HK-2 (cell line): ENCODE measurements around the gene NEB.

Experiments used
- DNase-seq: peaks from one replicate; pipeline ENCODE4 v3.0.0-alpha.2; 2018; ENCODE audit not compliant: unreplicated experiment

NEB gene

DNA sequence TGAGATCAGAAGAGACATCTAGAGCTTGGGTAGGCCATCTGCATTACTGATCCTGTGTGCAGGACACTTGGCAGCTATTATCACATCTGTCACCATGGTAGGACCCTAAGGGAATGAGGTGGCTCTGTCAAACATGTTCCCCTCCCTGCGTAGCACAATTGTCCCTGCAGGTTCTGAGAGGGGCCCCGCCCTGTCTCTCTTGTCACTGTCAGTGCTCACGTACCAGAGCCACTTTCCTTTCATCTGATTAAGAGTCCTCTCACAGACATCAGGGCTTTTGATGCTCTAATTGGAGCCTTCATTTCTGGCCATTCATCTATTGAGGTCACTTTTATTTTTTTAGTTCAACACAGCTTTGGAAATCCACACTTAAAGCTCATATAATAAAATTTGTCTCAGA is 38.5 kb downstream of the NEB start:
- DNase-seq = no peak

DNA sequence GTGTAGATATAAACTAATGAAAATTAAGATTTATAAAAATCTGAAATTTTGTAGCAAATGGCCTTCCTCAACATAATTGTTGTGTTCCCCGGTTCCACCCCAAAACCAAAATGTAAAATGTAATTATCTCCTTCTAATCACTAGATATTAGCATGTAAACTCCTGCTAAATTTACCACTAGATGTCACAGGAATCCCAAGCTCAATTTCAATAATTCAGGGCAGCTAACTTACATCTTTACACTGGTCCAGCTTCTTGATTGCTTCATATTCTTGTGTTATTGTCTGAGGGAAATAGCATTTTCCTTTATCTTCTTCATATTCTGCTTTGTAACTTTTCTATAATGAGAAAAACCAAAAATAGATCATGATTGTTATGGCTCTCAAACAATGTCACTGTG is 42.6 kb downstream of the NEB start:
- no peak for DNase-seq

DNA sequence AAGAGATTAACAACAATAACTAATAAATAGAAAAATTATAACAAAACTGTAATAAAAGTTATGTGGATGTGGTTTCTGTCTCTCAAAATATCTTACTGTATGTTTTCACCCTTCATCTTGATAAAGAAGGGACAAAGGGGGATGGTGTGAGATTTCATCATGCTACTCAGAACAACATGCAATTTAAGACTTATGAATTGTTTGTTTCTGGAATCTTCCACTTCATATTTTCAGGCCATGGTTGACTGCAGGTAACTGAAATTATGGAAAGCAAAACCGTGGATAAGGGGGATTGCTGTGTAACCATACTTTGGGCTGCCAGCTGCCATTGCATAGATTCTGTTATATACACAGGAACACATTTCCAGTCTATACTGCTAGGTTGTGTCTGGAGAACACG is 45.6 kb downstream of the NEB start:
- DNase-seq = no peak

DNA sequence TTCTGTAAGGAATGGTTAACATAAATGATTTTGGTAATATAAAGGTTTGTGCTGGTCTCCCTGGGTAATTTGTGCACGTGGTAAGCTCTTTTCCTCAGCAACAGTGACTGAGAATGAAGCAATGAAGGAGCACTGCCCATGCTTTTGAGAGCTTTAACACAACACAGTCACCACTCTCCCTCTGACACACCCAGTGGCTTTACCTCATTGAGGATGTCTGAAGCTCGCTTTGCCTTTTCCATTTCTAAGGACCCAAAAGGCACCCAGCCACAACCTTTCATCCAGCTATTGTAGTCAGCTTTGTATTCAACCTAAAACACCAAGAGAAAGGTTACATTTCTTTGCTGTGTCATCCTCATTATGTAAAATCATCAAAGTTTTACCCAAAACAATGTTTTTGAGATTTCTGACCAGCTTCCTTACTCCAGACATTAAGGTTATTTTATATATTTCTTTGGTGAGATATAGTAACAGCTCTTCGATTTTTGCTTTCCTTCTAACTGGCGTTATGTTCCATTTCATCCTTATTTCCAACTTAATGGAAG is 51.7 kb downstream of the NEB start:
- DNase-seq = no peak

DNA sequence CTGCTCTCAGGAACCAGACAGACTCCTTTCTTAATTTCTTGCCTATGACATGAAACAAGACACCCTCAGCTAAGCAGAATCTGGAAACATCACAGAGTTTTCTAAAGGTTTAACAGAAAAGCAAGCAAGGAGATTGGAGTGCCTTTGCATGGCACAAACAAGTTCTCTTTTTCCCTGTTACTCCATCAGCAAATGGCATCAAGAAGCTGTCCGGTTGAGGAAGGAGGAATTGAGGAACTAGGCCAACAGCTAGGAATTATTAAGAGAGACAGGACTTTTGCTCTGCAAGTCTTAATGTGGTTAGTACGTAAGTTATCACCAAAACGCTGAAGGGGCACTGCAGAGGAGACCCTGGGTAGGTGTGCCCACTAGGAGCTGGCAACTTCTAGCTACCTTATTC is 53.2 kb downstream of the NEB start:
- no peak for DNase-seq

DNA sequence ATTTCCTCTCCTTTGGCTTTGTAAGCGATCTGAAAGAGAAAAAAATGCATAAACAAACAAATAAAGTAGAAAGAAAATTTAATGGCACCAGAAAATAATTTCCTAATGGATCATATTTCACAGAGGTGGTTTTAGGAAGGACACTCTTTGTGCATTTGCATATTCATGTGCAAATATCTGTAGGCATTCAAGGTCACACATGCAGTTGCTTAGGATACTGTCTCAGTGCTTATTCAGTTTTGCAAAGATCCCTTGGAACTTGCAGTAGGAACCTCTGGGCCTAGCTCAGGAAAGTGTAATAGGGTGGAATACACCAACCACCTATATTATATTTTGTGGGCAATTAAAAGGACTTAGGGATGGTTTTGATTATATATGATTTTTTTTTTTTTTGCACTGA is 54.3 kb downstream of the NEB start:
- no peak for DNase-seq

DNA sequence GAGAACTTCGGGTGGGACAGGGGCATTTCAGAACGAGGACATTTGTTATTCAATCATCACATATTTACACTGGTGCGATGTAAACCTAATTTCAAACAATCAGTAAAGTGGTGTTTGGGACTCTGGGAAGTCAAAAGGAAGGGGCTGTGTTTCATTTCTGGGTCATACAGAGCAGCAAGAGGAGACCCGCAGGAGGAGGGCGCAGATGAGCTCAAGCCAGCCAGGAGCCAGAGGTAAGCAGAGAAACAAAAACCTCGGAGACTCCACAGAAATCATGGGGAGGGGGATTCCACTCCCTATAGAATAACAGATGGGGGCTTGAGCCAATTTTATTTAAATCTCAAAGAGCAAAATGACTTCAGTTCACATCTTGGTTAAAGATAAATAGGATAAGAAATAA is 55.4 kb downstream of the NEB start:
- DNase-seq = no peak

DNA sequence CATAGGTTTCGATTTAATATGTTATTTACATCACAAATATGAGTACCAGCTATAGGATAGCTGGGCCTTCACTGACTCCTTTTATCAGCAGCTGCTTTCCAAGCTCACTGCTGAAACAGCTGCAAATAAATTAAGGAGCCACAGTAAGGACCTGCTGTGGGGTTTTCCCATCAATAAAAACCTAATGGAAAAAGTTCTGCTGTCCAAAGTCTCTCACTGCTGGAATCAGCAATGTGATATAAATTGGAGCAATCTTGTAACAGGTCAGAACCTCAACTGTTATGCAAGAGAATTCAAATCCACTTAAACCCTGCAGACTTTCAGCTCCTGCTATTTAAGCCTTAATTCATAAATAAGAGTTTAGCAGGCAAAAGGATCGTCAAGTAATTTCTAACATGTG is 61.3 kb downstream of the NEB start:
- no peak for DNase-seq

DNA sequence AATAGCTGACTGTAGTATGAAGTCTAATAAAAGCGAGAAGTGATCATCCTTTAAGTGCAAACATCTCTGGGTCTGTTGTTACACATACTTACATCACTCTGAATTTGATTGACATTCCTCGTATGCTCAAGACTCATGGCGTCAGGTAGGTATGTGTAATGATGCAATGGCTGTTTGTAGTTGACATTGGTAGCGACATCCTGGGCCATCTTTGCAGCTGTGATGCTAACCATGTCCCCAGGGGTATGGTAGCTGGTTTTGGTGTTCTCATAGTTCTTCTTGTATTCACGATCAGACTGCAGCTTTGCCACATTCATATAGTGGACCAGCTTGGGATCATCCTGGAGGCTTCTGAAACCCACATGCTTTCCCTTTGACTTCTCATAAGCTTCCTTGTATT is 62.0 kb downstream of the NEB start:
- no peak for DNase-seq

DNA sequence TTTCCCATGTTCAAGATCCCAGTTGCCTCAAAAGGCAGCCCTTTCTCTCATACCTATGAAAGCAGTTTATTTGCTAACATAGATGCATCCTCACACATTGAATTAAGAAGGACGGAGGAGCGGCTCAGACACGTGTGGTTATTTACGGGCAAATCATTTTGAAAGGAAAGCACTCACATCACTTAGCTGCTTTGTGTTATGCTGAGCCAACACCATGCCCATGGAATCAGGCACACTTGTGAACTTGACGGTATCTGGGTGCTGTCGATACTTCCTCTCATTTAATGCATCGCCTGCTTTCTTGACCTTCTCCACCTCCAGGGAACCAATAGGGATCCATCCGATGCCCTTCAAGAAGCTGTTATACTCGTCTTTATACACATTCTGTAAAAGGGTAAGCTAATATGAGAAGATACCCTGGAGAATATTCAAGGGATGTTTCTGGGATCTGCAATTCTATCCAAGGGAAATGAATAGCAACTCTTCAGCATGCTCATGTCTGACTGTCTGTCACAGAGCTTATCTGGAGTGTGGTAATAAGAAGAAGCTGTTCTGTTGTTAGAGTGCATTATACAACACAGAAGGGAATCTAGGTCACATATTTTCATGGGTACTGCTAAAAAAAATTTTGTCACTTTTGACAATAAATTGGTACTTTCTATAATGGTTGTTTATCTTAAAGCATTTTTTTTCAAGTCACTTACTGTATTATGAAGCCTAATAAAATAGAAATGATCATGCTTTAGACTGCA is 63.3 kb downstream of the NEB start:
- DNase-seq = no peak

DNA sequence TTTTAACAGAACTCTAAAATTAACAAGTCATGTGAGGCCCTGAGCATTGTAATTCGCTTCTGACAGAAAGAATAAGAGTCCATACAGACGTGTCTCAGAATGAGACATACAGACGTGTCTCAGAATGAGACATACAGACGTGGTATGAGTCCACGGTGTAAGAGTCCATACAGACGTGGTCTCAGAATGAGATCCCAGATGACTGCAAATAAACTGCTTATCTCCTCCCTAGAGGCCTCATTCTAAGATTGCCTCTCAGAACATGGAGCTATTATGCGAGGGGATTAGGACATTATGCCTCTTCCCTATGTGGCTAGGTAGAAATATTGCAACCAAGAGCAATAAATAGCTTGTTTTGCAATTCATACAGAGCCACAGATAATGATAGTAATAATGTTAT is 63.9 kb downstream of the NEB start:
- no peak for DNase-seq

DNA sequence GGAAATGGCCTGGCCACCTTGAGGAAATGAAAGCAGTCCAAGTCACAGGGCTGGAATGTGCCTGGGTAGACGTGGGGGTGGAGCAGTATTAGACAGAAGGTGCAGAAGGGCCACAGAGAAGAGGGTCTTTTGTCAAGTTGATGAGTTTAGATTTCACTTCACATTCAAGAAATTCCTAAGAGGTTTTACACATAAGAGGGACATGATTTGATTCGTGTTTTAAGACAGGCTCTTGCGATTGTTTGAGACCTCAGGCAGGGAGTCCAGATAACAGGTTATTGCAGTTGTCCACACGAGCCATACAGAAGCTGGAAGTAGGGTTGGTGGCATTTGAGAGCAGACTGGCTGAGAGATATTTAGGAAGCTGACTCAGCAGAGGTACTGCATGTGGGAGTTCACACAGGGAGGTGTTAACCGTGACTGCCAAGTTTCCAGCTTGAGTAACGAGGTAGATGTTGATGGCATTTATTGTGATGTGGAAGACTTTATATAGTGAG is 64.6 kb downstream of the NEB start:
- no peak for DNase-seq

DNA sequence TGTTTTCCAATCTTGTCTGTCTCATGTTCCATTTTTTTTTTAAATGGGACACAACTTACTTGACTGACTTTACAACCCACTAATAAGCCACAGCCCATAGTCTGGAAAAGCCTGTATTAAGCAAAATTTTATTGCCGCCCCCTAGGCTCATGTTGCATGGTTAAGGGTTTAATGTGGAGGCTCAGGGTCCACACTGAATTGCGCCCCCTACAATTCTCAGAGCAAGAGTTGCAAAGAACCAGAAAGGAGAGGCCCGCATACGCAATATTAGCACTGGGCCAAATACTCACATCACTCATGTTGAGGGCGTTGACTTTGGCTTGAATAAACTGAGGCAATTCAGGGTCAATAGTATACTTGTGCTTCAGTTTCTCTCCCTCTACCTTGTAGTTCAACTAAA is 65.5 kb downstream of the NEB start:
- DNase-seq = no peak

DNA sequence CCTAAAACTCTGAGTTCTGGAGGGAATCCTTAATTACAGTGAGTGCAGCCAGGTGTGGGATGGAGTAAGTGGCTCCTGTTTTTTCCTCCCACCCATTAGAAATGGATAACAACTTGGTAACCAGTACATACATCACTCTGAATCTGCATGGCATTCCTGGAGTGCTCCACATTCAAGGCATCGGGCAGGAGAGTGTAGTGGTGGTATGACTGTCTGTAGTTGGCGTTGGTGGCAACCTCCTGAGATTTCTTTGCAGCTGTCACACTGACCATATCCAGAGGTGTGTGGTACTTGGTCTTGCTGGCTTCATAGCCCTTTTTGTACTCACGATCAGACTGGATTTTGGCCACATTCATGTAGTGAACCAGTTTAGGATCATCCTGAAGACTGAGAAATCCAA is 68.3 kb downstream of the NEB start:
- no peak for DNase-seq

DNA sequence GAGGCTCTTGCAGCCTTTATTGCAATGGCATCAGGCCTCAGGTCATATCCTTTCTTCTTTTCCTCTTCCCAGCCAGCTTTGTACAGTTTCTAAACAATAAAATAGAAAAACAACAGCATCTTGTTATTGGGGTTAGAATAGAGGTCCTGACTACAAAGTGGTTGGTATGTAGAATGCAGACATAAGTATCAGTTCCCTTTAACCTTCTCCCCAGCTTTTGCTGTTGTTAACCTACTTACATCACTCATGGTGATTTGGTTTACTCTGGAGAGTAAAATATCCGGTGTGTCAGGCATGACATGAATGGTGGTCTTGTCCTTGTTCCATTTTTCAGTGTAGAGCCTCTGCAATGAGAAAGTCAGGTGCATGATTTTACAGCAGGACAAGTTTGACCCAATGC is 69.8 kb downstream of the NEB start:
- no peak for DNase-seq

DNA sequence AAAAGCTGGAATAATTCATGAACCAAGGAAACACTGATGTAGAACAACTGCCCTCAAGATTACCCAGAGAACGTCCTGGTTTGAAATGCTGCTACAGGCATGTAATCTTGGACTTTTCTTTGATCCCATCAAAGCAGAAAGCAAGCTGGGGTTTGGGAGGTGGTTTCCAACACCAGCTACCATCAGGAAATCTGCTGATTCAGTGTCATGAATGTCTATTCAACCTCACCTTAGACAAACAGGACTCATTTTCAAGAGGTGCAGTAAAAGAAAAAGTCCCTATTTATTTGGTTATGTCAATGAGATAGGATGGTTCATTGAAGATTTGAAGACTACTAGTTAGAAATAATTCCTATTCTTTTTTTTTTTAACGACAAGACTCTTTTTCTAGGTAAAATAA is 72.7 kb downstream of the NEB start:
- no peak for DNase-seq

DNA sequence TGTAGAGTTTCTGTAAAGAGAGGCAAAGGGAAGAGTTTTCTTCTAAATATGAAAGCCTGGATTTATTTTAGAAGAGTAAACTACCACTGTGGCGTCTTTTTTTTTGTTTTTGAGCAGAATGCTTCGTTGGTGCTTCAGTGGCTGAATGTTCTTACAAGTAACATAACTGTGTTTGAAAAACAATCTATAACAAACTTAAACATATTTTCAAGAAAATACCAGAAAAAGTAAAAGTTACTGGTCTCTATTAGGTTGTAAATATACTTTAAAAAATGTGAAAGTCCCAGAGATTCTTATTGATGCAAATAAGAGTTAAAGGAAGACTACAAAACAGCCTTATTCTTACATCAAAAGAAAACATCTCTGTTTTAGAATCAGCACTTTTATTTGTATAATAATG is 76.2 kb downstream of the NEB start:
- no peak for DNase-seq

DNA sequence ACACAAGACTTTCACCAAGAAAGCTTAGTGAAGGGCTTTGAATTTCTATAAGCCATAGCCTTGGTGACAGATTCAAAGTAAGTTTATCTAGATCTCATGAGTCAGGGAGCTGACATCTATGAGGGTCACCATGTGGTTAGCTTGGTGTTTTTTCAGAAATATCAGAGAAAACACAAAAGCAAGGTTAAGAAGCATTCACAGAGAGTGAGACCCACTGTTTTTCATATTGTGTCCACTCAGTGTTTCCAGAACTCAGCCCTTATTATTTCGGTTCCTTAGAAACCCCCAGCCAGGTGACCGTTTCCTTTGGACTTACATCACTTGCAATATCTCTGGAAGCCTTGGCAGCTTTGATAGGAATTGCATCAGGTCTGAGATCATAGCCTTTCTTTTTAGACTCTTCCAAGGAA is 76.6 kb downstream of the NEB start:
- DNase-seq = no peak

DNA sequence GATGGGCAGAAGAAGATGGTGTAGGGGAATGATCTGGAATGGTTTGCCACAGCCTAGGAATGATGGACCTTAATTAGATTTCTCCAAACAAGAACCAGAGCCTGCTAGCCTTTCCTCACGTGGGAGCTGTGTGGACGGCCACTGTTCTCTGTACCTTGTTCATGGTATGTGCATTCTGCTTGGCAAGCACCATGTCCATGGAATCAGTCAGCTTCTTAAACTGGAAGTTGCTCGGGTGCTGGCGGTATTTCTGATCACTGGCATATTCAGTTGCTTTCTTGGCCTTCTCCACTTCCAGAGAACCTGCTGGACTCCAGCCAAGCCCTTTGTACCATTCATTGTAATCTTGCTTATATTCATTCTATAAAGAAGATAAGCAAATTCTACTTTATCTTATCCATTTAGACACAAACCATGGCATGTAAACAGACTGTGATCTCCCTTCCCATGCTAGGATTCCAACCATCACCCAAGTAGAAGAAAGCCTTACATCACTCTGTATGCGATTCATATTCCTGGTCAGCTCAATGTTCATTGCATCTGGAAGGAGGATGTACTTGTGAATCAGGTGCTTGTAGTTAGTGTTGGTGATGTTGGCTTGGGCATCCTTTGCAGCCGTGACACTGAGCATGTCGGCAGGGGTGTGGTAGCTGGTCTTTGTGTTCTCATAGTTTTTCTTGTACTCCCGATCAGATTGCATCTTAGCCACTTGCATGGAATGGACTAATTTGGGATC is 78.4 kb downstream of the NEB start:
- no peak for DNase-seq

DNA sequence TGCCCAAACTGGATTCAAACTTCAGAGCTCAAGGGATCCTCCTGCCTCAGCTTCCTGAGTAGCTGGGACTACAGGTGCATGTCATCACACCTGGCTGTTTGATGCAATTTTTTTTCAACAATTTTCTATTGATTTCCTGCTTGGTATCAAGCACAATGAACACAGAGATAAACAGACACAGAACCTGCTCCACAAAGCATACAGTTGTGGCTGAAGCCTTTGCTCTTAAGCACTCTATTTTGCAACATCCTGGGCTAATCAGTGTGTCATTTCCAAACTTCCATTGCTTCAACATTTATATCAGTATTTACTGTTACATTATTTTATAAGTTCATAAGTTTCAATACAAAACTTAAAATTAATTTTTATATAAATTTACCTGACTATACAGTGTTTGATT is 79.4 kb downstream of the NEB start:
- no peak for DNase-seq

DNA sequence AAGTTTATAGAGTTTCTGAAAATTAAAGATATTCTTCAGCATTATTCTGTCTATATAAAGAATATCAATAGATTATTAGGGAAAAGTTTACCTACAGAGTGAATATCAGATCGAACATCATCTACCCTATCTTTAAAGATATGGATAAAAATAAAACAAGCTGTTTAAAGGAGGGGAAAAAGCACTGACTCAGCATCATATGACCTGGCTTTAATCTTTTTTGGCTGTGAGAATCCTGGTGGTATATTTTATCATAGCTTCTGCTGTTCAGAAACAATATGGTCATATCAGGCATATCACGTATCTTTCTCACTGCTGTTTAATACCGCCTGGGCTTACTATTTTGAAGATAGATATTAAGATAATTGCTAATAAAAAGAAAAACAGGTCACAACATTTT is 80.2 kb downstream of the NEB start:
- DNase-seq = no peak

DNA sequence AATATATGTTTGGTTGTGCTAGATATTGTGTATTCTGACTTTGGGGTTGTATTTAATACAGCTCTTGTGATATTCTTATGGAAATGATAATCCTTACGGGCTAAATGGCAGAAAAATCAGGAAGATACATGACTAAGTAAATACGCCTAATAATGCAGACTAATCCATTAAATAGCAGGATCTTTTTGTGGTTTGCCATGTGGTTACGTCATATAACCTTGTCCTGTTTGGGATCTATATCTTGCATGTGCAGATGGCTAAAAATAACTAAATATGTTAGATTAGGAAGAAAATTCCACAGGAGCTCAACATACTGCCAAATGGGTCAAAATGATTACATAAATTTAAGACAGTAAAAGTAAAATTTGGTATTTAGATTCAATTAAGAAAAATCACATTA is 83.0 kb downstream of the NEB start:
- DNase-seq = no peak

DNA sequence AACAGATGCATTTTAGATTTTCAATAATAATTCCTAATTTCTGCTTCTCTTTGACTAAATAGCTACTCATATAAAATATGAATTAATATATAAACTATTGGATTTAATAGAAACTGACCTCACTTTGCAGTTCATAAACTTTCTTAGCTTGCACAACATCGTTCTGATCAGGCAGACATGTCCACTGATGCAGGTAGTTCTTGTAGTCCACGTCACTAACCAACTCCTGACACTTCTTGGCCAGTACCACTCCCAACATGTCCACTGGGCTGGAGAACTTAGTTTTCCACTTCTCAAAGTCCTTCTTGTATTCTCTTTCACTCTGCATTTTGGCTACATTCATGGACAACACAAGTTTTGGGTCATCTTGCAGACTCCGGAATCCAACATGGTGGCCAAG is 83.8 kb downstream of the NEB start:
- no peak for DNase-seq
